GM19035 (cell line): ENCODE results near the gene SYNJ1.
"Not testable (repeated sequence)": the region's sequence is repeated elsewhere in the genome, so short reads cannot be mapped to it uniquely, and the experiment has no call there.

Experiments
- ATAC-seq: cut with Tn5 transposase; IDR thresholded peaks from one replicate; pipeline ENCODE4 v1.9.1; 2021; ENCODE audit not compliant: unreplicated experiment

The SYNJ1 gene

DNA sequence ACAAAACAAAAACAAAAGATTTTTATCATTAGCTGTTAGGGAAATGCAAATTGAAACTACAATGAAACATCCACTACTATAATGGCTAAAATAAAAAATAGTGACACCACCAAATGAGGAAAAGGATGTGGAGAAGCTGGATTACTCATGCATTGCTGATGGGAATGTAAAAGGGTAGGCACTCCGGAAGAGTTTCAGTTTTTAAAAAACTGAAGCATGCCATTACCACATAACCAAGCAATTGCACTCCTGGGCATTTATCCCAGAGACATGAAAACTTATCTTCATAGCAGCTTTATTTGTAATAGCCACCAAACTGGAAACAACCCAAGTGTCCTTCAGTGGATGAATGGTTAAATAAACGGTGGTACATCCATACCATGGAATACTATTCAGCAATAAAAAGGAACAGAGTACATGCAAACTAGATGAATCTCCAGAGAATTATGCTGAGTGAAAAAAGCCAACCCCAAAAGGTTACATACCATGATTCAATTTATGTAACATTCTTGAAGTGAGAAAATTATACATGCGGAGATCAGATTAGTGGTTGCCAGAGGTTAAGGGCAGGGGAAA is 101.1 kb downstream of the SYNJ1 start:
- no peak for ATAC-seq

DNA sequence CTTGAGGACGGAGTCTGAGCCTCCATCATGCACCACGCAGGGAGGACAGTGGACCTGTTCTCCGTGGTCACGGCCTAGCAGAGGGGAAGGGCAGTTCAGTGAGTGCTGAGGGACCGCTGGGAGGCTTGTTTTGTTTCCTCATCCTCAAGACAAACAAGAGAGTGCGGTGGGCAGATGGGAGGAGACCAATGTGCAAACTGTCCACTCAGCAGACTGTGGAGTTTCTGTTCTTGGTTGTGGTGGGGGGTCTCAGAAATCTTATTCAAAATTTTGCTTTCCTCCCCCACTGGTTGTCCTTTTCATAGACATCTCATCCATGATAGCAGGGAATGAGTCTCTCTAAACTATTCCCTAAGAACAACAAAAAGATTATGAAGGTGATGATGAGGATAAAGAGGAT is 109.6 kb downstream of the SYNJ1 start:
- not testable (repeated sequence) for ATAC-seq

DNA sequence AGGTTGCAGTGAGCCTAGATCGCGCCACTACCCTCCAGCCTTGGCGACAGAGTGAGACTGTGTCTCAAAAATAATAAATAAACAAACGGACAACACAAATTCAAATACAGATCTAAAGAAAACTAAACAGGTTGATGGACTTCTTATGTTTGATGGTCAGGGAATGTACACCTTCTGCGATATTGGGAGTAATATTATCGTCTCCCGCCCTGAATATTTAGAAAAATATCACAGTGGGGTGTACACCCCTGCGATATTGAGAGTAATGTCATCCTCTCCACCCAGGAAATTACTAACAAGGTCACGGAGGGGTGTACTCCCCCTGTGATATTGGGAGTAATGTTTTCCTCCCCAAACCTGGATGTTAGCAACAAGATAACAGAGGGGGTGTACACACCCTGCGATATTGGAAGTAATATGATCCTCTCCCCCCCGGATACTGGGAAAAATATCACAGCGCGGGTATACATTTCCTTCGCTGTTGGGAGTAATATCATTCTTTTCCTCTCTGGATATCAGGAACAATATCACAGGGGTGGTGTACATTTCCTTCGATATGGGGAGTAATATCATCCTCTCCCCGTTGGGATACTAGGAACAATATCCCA is 114.3 kb downstream of the SYNJ1 start:
- ATAC-seq, result no peak

DNA sequence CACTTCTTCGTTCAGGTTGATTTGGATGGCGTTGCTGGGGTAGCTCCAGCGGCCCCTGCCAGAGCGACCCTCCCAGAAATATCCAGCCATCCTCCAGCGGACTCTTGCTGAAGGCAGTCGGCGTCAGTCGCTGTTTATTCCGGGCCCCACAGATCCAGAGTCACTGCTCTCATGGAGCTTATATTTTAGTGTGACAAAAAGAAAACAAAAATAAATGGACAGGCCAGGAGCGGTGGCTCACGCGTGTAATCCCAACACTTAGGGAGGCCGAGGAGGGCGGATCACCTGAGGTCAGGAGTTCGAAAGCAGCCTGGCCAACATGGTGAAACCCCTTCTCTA is 114.8 kb downstream of the SYNJ1 start:
- no peak for ATAC-seq

DNA sequence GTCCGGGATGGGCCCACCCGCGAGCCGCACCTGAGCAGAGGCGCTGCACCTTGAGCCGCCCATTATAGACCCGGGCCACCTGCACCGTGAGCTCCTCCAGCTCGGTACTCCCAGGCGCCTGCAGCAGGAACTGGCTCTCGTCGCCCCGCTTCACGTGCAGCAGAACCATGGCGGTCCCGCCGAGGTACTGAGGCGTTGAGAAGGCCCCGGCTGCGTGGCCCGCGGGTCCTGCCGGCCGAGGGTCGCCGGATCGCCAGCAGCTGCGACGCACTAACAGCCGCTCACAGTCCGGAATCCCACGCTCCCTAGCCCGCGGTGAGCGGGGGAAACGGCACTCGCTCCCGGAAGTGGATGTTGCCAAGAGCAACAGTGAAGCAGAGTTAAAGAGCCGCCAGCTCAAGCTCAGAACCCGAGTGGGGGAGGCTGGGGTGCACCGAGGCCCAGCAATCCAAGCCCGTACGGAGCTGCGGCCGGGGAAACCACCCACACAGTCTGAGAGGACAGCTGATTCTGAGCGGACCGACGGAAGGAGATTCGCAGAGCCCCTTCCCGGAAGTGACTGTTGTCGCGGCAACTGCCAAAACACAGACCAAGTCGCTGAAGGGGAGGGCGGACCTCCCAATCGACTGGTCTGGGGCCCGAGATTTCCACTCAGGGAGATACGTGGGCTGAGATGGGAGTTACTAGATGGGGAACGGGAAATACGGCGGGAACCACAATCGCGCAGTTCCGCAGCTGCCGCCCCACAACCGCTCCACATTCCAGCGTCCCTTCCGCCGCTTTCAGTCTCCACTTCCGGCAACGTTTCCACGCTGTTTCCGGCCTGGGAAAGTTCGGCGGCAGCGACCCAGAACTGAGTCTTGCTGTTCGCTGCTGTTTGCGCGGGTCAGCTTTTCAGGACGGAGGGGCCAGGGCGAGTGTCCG is 115.5 kb downstream of the SYNJ1 start, which contains the start of gene CFAP298:
Gene CFAP298 (minus strand): TSS at position 303 of the 924 bp plus-strand sequence. CDS start 134 bp downstream, at position 169.
- ATAC-seq, result peak; percentile 92

DNA sequence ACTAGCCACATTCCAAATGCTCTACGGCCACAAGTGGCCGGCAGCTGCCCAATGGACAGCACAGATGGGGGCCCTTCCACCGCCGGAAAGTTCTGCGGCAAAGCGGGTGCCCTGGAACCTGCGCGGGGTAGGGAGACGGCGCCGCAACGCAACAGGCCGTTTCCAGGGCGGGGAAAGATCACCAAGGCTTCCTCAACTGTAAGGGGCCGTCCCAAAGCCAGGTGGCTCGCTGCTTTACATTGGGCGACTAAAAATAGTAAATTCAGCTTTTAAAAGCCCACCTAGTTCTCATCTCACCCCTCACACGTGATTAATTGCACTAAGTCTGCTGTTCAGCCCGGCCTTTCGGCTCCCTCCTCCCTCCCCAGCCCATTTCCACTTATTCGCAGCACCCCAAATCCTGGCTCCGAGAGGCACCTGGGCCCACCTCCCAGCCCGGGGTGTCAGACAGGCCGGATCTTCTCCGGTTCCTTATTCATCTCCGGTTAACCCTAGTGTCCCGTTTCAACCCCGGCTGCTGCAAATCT is 116.3 kb downstream of the SYNJ1 start:
- ATAC-seq, result peak; percentile 7

DNA sequence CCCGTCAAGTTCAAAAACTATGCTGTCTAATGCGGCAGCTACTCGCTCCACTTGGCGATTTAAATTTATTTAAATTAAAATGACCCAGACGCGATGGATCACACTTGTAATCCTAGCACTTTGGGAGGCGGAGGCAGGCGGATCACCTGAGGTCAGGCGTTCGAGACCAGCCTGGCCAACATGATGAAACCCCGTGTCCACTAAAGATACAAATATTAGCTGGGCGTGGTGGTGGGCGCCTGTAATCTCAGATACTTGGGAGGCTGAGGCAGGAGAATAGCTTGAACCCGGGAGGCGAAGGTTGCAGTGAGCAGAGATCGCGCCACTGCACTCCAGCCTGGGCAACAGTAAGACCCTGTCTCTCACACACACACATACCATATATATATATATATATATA is 116.9 kb downstream of the SYNJ1 start:
- ATAC-seq, result not testable (repeated sequence)

DNA sequence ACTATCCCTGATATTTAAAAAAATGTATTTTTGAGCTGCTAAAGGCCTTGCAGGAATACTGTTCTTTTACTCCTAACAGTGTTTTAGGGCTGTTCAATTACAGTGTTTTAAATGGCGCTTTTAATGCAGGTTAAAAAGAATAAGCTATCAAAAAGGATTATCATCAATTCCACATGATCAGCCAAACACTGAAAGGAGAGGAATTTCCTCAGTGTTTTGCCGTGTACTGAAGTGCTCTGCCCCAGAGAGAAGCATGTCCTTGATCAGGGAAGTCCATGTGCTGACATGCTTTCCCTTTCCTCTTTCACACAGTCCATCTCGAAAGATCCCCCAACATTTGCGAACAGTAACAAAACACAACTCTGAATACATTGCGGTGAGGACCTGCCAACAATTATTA is 119.0 kb downstream of the SYNJ1 start:
- no peak for ATAC-seq

DNA sequence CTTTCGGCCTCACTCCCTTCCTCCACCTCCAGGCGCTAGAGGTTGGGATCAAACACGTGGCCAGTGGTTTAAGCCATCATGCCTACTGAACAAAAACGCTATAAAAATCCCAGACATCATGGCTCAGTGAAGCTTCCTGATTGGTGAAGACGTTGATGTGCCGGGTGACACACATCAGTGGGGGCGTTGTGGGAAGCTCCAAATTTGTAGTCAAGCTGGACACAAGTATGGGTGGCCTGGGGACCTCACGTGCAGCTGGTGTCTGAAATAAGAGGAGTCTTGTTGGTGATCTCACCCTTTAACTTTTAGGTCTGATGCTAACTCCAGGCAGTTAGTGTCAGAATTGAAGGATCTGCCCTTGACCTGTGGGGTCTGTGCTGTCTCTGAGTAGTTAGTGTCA is 122.3 kb downstream of the SYNJ1 start:
- ATAC-seq, result no peak

DNA sequence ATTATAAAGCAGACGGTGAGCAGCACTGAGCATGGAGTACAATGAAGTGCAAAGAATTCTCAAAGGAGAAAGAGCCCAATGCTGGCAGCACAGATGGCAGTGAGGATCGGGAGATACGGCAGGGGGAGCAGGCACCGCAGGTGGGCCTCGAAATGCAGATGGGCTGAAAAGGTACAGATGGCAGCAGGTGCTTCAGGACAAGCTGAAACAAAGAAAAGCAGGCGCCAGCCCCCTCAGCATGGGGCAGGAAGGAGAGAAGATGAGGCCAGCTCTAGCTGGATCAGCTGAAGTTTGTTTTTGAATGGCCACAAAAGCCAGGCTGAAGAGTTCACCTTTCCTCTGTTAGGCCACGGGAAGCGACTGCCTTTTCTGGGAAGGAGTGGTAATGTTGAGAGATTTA is 123.3 kb downstream of the SYNJ1 start:
- no peak for ATAC-seq

DNA sequence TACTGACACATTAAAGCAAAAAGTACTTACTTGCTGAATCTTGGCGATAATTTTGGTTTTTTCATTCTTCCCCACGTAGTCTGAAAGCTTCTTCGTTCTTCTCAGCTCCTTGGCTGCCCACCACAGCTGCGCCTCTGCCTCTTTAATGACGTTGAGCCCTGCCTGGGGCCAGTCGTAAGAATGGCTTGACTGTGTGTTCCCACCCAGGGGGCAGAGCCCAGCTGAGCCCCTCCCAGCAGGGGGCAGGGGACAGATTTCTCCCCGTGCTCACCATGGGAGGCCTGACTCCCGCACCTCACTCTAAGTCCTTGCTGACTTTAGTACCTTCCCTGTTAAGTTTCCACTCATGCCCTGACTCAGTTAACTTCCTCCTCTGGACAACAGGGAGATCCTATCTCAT is 124.7 kb downstream of the SYNJ1 start:
- ATAC-seq, result no peak

DNA sequence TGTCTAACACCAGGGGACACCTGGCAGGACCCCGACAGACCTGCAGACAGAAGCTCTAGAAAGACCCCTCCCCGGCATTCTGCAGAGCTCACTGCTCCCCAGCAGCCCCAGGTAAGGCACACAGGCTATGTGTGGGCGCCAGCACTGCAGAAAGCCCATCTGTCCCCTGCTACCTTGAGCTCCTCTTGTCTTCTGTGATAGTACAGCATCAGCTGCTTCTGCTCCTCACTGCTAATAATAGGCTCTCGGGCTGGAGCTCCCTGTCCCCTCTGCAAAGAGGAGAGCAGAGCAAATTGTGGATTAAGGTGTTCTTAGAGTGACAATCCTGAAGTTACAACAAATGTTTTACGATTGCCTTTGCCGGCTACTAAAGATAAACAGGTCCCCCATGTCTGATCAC is 125.7 kb downstream of the SYNJ1 start:
- no peak for ATAC-seq

DNA sequence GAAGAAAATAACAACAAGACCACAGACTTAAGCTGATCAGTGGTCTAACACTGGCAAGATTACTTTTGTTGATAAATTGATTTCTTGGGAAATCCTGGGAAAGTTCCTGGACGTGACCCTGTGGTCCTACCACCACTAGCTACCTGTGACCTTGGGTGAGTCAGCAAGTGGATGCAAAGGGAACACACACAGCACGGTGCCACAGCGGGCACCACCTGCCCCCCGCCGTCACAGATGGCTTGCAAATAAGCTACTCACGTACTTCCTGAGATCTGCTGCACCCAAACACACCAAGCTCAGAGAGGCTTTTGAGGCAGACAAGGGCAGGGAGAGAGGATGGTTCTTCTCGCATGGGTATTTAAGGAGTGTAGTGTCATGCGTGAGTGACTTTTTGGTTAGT is 128.3 kb downstream of the SYNJ1 start:
- no peak for ATAC-seq

DNA sequence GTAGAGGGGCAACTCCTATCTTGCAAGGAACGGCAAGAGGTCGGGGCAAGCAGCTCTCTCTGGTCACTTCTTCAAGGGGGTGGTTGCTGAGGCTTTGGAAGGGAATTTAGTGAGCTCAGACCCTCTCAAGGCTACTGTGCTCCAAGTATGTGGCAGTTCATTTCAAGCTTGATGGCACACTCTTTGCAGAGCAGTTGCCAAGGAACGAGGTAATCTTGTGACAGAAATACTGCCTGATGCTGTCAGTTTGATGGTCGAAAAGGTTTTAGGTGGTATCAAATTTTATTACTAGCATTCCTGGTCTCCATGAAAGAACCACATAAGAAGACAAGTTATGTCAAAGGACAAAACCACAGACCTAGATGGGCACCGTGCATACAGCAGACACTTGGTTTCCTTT is 128.7 kb downstream of the SYNJ1 start:
- ATAC-seq, result no peak

DNA sequence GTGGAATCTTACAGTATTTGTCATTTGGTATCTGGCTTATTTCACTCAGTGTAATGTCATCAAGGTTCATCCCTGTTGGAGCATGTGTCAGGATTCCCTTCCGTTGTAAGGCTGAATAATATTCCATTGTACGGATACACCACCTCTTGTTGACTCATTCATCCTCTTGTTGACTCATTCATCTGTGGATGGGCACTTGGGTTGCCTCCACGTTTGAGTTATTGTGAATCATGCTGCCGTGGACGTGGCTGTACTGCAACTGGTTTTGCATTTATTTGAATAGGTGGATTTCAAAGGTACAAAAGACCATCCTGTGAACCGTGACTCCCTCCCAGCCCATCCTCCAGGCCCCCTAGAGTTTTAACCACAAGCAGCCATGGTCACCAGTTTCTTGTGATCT is 130.6 kb downstream of the SYNJ1 start:
- no peak for ATAC-seq

DNA sequence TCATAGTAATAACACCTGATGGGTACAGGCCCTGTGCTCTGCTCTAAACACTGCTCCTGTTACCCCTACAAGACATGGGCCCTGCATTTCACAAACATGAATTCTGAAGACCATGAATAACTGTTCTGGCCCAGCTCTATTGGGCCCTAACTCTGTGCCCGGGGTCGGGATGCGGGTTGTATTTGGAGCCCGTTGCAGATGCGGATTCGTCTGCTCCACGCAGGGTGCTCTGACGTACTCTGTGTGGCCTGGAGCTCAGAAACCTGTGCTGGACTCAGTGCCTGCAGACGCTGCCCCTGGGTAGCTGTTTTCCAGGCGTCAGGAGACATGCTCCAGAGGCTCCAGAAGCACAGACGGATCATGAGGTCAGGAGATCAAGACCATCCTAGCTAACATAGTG is 132.4 kb downstream of the SYNJ1 start:
- no peak for ATAC-seq

DNA sequence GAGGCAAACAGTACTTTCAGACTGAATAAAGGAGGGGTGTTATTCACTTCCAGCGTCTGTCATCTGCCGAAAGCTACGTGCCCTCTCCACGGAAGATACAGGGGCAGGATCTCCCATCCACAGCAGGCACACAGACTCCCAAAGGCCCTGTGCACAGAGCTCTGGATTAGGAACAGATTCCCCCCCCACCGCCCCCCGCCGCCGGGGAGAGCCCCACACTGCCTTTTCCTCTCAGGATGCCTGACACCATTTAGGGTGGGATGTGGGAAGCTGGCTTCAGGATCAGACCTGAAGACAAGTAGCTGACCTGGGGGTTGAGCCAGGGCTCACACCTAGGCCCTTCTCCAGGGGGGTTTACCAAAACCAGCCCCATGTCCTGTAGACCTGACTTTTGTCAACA is 134.1 kb downstream of the SYNJ1 start:
- no peak for ATAC-seq

DNA sequence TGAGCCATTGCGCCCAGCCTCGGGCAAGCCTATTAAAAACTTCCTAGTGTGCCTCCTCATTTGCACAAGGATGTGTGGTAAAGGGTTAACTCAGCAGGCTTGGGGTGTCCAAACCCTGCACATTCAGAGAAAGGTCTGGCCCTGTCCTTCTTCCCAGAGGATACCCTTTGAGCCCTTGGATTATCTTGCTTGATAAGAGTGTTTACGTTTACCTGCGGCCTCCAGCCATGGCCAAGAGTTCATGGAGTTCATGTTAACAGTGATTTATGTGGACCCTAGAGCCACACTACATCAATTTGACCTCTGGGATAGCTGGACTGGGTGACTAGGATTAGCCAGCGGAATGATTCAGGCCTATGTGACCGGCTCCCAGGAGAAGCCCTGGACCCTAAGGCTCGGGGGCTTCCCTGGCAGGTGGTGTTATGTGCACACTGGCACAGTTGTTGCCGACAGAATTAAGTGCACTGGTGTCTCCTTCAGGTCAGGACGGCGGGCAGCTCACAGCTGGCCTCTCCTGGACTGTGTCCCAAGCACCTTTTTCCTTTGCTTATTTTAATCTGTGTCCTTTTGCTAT is 134.8 kb downstream of the SYNJ1 start:
- no peak for ATAC-seq

DNA sequence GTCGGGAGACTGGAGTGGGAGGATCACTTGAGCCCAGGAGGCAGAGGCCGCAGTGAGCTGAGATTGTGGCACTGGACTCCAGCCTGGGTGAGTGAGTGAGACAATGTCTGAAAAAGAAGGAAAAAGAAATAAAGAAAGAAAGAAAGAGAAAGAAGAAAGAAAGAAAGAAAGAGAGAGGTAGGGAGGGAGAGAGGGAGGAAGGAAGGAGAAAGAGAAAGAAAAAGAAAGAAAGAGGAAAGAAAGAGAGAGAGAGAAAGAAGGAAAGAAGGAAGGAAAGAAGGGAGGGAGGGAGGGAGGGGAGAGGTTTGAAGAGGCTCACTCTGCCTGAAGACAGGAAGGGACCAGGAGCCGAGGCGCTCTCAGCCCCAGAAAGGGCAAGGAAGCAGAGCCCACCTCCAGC is 137.7 kb downstream of the SYNJ1 start:
- ATAC-seq, result no peak

DNA sequence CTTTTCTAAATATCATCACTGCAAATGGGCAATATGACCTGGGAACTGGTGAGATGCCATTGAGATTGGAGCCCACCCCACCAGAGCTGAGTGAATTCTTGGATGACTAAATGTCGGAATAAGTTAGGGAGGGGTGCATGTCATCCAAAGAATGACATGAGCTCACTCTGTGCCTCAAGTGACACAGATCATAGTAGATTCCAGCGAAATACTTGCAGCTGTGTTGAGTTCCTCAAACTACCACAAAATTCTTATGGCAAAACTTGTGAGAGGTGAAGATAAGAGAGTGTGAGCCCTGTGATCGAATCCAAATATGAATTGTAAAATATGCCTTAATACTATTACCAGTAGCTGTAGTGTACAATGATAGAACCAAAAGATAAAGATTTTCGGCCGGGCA is 140.2 kb downstream of the SYNJ1 start:
- no peak for ATAC-seq

DNA sequence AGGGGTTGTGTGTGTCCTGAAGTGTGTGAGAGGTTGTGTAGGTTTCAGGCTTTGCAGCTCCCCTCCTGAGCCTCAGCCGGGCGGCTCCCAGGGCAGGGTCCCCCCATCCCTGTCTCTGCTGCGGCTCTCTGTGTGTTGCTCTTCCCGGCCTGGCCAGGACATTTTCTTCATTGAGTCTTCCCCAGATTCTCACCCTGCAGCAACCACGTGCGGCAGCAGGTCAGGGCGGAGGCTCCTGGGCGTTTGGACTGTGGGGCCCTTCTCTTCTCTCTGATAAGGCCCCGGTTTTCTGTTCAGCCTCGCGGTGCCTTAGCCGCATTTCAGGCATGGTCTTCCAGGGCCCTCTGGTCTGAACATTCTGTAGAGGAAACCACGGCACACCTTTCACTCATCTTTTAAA is 140.7 kb downstream of the SYNJ1 start:
- no peak for ATAC-seq

DNA sequence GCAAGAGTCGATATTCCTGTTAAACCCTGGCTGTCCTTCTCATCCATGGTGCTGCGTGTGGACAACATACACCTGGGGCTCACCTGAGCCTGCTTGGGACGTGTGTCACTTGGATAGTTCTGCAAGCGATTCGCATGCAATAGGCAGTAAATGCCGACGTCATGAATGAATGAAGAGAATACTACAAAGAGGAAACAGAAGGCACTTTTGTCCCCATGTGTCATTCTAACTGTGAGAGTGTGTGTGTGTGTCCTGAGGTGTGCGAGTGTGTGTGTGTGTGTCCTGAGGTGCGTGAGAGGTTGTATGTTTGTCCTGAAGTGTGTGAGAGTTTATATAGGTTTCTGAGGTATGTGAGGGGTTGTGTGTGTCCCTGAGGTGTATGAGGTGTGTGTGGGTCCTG is 141.8 kb downstream of the SYNJ1 start:
- ATAC-seq, result no peak
